ENCODE measurements around the gene CCDC9. TPM values are rescaled to one million over a fixed set of nuclear protein-coding genes. Genes with fewer than 3 reads are reported as not detected.

Gene CCDC9
- total and polyA plus RNA-seq, 5 experiments from 2014 or later = 5.0 to 53.1 (median 10.8) TPM

DNA sequence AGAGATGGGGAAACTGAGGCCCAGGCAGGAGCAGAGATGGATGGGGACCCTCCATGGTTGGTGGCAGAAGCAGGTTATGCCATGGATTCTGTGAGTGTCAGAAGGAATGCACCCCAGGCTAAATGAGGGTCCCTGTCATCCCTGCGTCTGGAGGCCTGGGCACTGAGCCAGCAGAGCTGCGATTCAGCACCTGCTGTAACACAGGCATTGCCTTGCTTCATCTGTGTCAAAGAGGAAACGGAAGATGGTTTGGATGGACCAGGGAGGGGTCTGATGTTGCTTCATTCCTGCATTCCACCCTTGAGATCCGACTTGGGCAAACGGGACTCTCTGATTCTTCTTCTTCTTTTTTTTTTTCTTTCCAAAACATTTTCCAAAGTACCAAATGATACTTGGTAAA is 54.5 kb downstream of the CCDC9 start:
- peaks cover 0 to 3% (median 0%) of the 10 kb centered on the region in 9 donors for H3K9me3 Mint-ChIP-seq
- ATAC-seq (no peak), DNase-seq (no peak)
- H3K36me3 Mint-ChIP-seq = no peaks in the 10 kb centered on the region
- H3K27ac Mint-ChIP-seq = peak overlapping the region in 1 of 10 donors; percentile 69
- POLR2A ChIA-PET = no interaction called here
- H3K4me1 Mint-ChIP-seq = peaks cover 0 to 5% (median 0%) of the 10 kb centered on the region in 4 donors
- H3K27me3 Mint-ChIP-seq = peaks cover 5 to 38% (median 28%) of the 10 kb centered on the region in 5 donors
- peak overlapping the region in 1 of 10 donors; percentile 66 for H3K4me3 Mint-ChIP-seq

- DNase-seq = no peak
- ATAC-seq = no peak
- Mint-ChIP-seq H3K9me3 (peaks cover 0 to 3% (median 0%) of the 10 kb centered on the region in 9 donors), H3K36me3 (no peaks in the 10 kb centered on the region), H3K4me3 (no peak overlapping the region), H3K27me3 (peaks cover 4 to 35% (median 22%) of the 10 kb centered on the region in 5 donors), H3K4me1 (peaks cover 0 to 7% (median 0%) of the 10 kb centered on the region in 4 donors), H3K27ac (no peak overlapping the region)
- POLR2A ChIA-PET = no interaction called here
Measured at GRCh38 chr19:47312366-47313006, 56.2 kb downstream of the CCDC9 start.

GRCh38 chr19:47313754-47314295 is 57.5 kb downstream of the CCDC9 start:
- no peak overlapping the region for H3K27ac Mint-ChIP-seq
- no peak for ATAC-seq
- DNase-seq = no peak
- peaks cover 0 to 3% (median 0%) of the 10 kb centered on the region in 9 donors for H3K9me3 Mint-ChIP-seq
- POLR2A ChIA-PET = interaction anchor here (0.6 kb wide), 1 partner anchor 9 kb away, joined by 4 read pairs; no protein-coding TSS in a partner anchor
- H3K4me1 Mint-ChIP-seq = peaks cover 0 to 7% (median 0%) of the 10 kb centered on the region in 4 donors
- H3K4me3 Mint-ChIP-seq = peak overlapping the region in 1 of 10 donors; percentile 60
- peaks cover 4 to 42% (median 23%) of the 10 kb centered on the region in 5 donors for H3K27me3 Mint-ChIP-seq
- H3K36me3 Mint-ChIP-seq = no peaks in the 10 kb centered on the region

DNA sequence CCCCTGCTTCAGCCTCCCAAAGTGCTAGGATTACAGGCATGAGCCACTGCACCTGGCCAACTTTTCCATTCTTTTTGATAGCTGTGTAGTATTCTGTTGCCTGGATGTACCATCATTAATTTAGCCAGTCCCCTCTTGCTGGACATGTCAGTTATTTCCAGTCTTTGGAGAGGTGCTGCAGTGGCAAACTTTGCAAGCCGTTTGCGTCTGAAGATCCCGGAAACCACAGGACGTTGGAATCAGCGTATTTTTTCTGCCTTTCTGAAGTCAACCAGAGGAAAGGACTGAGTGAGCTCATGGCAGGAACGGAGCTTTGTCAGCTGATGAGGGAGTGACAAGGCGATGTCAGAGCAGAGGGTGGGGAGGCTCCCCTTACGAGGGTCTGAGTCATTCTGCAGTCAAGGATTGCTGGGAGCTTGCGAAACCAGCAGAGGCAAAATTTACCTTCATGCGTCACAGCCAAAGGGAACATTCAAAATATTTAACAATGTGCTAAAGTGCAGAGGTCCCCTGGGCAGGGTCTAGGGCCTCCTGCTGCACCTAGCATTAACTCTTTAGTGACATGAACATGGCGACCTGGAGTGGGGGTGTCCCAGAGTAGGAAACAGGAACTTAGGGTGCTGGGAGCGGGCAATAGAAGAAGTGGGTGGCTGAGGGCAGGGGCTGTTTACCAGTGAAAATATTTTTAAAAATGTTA is 58.9 kb downstream of the CCDC9 start:
- Mint-ChIP-seq H3K4me3 (peak overlapping the region in 1 of 10 donors; percentile 33), H3K36me3 (no peaks in the 10 kb centered on the region), H3K27me3 (peaks cover 6 to 45% (median 20%) of the 10 kb centered on the region in 5 donors), H3K9me3 (peaks cover 0 to 3% (median 0%) of the 10 kb centered on the region in 9 donors), H3K27ac (no peak overlapping the region), H3K4me1 (peaks cover 0 to 7% (median 0%) of the 10 kb centered on the region in 4 donors)
- POLR2A ChIA-PET = no interaction called here
- DNase-seq (no peak), ATAC-seq (no peak)

GRCh38 chr19:47316513-47316912 is 60.2 kb downstream of the CCDC9 start:
- no peak for DNase-seq
- Mint-ChIP-seq H3K9me3 (peaks cover 0 to 3% (median 0%) of the 10 kb centered on the region in 9 donors), H3K27me3 (peaks cover 10 to 48% (median 21%) of the 10 kb centered on the region in 5 donors), H3K27ac (no peak overlapping the region), H3K4me1 (peaks cover 0 to 7% (median 0%) of the 10 kb centered on the region in 4 donors), H3K36me3 (peaks cover 0 to 3% (median 0%) of the 10 kb centered on the region in 3 donors), H3K4me3 (no peak overlapping the region)
- no peak for ATAC-seq
- POLR2A ChIA-PET = interaction anchor here (0.7 kb wide), 1 partner anchor 52 kb away, joined by 3 read pairs; no protein-coding TSS in a partner anchor

DNA sequence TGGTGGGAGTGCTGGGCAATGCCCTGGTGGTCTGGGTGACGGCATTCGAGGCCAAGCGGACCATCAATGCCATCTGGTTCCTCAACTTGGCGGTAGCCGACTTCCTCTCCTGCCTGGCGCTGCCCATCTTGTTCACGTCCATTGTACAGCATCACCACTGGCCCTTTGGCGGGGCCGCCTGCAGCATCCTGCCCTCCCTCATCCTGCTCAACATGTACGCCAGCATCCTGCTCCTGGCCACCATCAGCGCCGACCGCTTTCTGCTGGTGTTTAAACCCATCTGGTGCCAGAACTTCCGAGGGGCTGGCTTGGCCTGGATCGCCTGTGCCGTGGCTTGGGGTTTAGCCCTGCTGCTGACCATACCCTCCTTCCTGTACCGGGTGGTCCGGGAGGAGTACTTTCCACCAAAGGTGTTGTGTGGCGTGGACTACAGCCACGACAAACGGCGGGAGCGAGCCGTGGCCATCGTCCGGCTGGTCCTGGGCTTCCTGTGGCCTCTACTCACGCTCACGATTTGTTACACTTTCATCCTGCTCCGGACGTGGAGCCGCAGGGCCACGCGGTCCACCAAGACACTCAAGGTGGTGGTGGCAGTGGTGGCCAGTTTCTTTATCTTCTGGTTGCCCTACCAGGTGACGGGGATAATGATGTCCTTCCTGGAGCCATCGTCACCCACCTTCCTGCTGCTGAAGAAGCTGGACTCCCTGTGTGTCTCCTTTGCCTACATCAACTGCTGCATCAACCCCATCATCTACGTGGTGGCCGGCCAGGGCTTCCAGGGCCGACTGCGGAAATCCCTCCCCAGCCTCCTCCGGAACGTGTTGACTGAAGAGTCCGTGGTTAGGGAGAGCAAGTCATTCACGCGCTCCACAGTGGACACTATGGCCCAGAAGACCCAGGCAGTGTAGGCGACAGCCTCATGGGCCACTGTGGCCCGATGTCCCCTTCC is 63.9 kb downstream of the CCDC9 start:
- Mint-ChIP-seq H3K4me3 (peak overlapping the region in 1 of 10 donors; percentile 20), H3K27me3 (peaks cover 15 to 67% (median 30%) of the 10 kb centered on the region in 5 donors), H3K36me3 (peaks cover 0 to 5% (median 0%) of the 10 kb centered on the region in 3 donors), H3K27ac (peak overlapping the region in 1 of 10 donors; percentile 65), H3K4me1 (peaks cover 0 to 7% (median 0%) of the 10 kb centered on the region in 4 donors), H3K9me3 (peaks cover 0 to 3% (median 0%) of the 10 kb centered on the region in 9 donors)
- ATAC-seq (no peak), DNase-seq (no peak)
- POLR2A ChIA-PET = no interaction called here

Small RNA genes within 50 kb of the gene (microRNA-seq; reads per million reads assigned to microRNA genes)
- gene MIR3190 (ENCODE audit: borderline microRNAs expressed) = not detected
- not detected for gene MIR3191 (ENCODE audit: borderline microRNAs expressed)

Other genes starting within 250 kb of the CCDC9 start
- 1 to 10 TPM in 1 of 2 experiments, under 1 TPM in 1; 0.62 to 1.1 TPM for gene NPAS1, start 236.7 kb upstream of the CCDC9 start, total RNA-seq
- gene NPAS1, start 236.7 kb upstream of the CCDC9 start, polyA plus RNA-seq = under 1 TPM; 0.16 to 0.60 (median 0.22) TPM
- gene TMEM160, start 207.9 kb upstream of the CCDC9 start, total RNA-seq = 10 to 100 TPM; 30.1 to 31.7 TPM
- gene TMEM160, start 207.9 kb upstream of the CCDC9 start, polyA plus RNA-seq = 100 to 1,000 TPM; 118 to 154 (median 144) TPM
- 10 to 100 TPM; 73.4 to 76.3 TPM for gene ZC3H4, start 142.7 kb upstream of the CCDC9 start, total RNA-seq
- 1 to 10 TPM in 2 of 3 donors, under 1 TPM in 1; 0.86 to 2.4 (median 2.0) TPM for gene ZC3H4, start 142.7 kb upstream of the CCDC9 start, polyA plus RNA-seq
- 10 to 100 TPM; 44.5 to 45.6 TPM for gene SAE1, start 125.7 kb upstream of the CCDC9 start, total RNA-seq
- gene SAE1, start 125.7 kb upstream of the CCDC9 start, polyA plus RNA-seq = 100 to 1,000 TPM; 158 to 174 (median 159) TPM
- gene BBC3, start 25.3 kb upstream of the CCDC9 start, total RNA-seq = 10 to 100 TPM; 37.0 to 37.4 TPM
- gene BBC3, start 25.3 kb upstream of the CCDC9 start, polyA plus RNA-seq = 10 to 100 TPM in 1 of 3 donors, 1 to 10 TPM in 2; 7.2 to 13.0 (median 7.3) TPM
- gene INAFM1, start 18.4 kb downstream of the CCDC9 start, total RNA-seq = 10 to 100 TPM; 17.6 to 19.7 TPM
- gene INAFM1, start 18.4 kb downstream of the CCDC9 start, polyA plus RNA-seq = 1 to 10 TPM; 2.4 to 5.3 (median 3.4) TPM
- 1 to 10 TPM; 2.6 TPM for gene C5AR1, start 53.3 kb downstream of the CCDC9 start, total RNA-seq
- gene C5AR1, start 53.3 kb downstream of the CCDC9 start, polyA plus RNA-seq = under 1 TPM in 1 of 3 donors, not detected in 2; 0.15 TPM
- under 1 TPM; 0.29 to 0.30 TPM for gene C5AR2, start 75.7 kb downstream of the CCDC9 start, total RNA-seq
- not detected for gene C5AR2, start 75.7 kb downstream of the CCDC9 start, polyA plus RNA-seq
- 10 to 100 TPM; 28.9 to 29.6 TPM for gene DHX34, start 92.8 kb downstream of the CCDC9 start, total RNA-seq
- 1 to 10 TPM; 3.1 to 9.7 (median 5.2) TPM for gene DHX34, start 92.8 kb downstream of the CCDC9 start, polyA plus RNA-seq
- gene MEIS3, start 163.0 kb downstream of the CCDC9 start, total RNA-seq = not detected
- gene MEIS3, start 163.0 kb downstream of the CCDC9 start, polyA plus RNA-seq = not detected
- gene SLC8A2, start 215.4 kb downstream of the CCDC9 start, total RNA-seq = under 1 TPM in 1 of 2 experiments, not detected in 1; 0.42 TPM
- gene SLC8A2, start 215.4 kb downstream of the CCDC9 start, polyA plus RNA-seq = under 1 TPM in 2 of 3 donors, not detected in 1; 0.02 to 0.12 TPM
- 1 to 10 TPM; 5.4 to 7.1 TPM for gene KPTN, start 227.7 kb downstream of the CCDC9 start, total RNA-seq
- 1 to 10 TPM; 5.8 to 8.0 (median 7.6) TPM for gene KPTN, start 227.7 kb downstream of the CCDC9 start, polyA plus RNA-seq